Panc1 (cell line): ENCODE data around the gene SLFN12L.

ENCODE experiments used
- CTCF ChIP-seq: fragments of 450-650 bp; IDR thresholded peaks from 2 replicates; pipeline ENCODE4 v1.5.1; 2017; ENCODE audit warnings: mild to moderate bottlenecking
- SIN3A ChIP-seq: IDR thresholded peaks from 2 replicates; pipeline ENCODE4 v1.6.1; 2012; ENCODE audit warnings: low read depth, mild to moderate bottlenecking, low read length, moderate library complexity, borderline replicate concordance; ENCODE audit not compliant: insufficient read depth
- TCF7L2 ChIP-seq: IDR thresholded peaks from 2 replicates; pipeline ENCODE4 v1.6.1; 2011; ENCODE audit warnings: mild to moderate bottlenecking, low read depth, low read length, inconsistent platforms

DNA sequence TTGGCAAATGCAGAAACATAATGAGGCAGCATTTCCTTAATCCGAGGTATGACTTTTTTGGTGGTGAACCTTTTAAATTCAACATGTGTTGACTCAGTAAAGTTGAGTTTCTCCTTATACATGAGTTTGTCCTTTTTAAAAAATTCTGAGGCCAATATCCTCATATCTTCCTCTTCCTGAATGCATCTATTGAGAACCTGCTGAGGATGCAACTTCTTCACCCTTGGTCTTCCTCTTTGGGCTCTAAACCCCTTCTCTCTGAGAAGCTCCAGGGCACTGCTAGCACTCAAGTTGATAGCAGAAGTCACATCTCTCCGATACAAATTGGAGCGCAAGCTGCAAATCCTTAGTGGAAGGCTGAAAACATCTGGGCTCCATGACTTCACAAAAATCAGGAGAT lies 19.9 kb upstream of the SLFN12L start:
- no peak for TF ChIP-seq CTCF
- TF ChIP-seq TCF7L2 = no peak
- no peak for TF ChIP-seq SIN3A
